Islet of Langerhans (tissue), 1 donor: ENCODE measurements around the gene PIGM.
"Not testable (repeated sequence)": the region's sequence is repeated elsewhere in the genome, so short reads cannot be mapped to it uniquely, and the experiment has no call there.

Source experiments
- FAIRE-seq: peaks from one replicate; lab custom pipeline; 2011; peaks lifted over from hg19 to GRCh38; lab: Jason Lieb, UNC

PIGM gene

GRCh38 chr1:160058087-160058486, 26.3 kb upstream of the PIGM start:
- no peak for FAIRE-seq

DNA sequence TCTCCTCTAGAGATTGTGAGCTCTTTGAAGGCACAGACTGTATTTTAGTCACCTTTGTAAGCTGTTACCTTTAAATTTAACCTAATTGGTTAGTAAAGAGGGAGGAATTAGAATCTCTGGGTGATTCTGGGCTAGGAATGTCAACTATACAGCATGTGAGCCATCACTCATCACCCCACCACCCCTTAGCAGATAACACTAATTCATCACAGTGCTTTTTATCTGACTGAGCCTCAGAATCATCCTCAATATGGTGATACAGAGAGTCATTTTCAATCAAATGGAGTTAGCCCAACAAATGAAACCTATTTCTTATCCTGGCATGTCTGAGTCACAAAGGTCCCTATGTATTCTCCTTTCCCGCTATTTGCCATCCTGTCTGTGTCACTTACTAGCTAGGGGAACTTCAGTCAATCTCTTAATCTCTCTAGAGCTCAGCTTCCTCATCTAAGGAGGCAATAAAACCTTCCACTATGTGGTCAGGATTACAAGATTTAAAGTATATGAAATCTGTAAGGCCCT, 24.9 kb upstream of the PIGM start:
- FAIRE-seq = no peak

DNA sequence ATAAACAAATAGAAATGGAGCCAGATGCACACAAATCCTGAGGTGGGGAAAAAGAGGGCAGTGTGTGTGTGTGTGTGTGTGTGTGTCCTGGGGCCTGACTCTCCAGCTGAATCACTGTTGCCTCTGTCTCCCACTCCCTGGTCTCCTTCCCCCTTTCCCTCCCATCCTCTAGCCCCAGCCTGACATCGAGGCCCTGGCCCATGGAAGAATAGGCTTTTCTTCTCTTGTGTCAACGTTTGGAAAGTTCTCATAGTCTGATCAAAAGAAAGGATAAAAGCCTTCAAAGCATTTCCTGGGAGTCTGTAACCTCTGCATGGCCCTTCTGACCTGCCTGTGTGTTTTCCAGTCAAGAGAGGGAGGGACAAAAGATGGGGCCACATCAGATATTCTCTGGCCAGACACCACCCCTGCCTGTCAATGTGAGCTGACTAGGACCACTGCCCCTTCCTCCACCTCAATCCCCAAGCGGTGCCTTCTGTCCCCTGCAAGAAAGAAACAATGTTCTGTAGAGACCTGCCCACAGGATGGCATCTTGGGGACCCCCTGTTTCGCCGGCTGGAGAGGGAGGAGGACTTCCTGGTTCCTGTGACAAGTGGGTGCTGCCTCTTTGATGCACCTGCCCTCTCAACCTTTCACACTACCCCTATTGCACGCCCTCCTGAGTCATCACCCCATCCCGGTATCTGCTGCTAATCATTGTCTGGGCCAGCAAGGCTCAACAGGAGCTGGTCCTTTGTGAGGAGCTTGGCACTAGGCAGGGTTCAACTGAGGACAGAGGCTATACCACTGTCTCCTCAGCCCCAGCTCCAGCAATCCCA, 22.0 kb upstream of the PIGM start:
- no peak for FAIRE-seq

GRCh38 chr1:160052936-160053335, 21.1 kb upstream of the PIGM start:
- FAIRE-seq = no peak

GRCh38 chr1:160050619-160051018, 18.8 kb upstream of the PIGM start:
- no peak for FAIRE-seq

DNA sequence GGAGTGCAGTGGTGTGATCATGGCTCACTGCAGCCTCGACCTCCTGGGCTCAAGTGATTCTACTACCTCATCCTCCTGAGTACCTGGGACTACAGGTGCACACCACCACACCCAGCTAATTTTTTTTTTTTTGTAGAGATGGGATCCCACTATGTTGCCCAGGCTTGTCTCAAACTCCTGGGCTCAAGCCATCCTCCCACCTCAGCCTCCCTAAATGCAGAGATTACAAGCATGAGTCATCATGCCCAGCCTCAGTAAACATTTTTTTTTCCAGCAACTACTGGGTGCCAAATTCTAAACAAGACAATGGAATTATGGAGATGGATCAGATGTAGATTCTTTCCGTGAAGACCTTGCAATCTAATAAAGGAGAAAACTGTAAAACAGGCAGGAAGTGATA, 18.4 kb upstream of the PIGM start:
- FAIRE-seq = not testable (repeated sequence)

DNA sequence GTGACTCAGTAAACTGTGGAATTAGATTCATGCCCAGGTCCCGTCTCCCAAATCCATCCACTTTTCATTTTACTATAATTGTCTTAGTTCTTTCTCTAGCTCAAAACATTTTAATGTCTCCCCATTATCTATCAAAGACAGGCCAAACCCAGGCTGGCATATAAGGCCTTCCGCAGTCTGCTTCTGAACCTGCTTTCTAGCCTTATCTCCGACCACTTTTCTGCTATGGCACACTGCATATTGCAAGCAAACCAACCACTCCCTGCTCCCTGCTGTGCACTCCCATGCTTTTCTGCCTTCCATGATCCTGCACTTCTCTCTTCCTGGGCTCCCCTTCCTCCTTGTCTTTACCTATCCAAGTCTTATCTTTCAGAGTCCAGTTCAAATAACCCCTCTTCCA, 17.3 kb upstream of the PIGM start:
- FAIRE-seq = no peak

GRCh38 chr1:160048335-160048734, 16.5 kb upstream of the PIGM start:
- FAIRE-seq = no peak

GRCh38 chr1:160047111-160047991, 15.6 kb upstream of the PIGM start:
- FAIRE-seq = no peak

DNA sequence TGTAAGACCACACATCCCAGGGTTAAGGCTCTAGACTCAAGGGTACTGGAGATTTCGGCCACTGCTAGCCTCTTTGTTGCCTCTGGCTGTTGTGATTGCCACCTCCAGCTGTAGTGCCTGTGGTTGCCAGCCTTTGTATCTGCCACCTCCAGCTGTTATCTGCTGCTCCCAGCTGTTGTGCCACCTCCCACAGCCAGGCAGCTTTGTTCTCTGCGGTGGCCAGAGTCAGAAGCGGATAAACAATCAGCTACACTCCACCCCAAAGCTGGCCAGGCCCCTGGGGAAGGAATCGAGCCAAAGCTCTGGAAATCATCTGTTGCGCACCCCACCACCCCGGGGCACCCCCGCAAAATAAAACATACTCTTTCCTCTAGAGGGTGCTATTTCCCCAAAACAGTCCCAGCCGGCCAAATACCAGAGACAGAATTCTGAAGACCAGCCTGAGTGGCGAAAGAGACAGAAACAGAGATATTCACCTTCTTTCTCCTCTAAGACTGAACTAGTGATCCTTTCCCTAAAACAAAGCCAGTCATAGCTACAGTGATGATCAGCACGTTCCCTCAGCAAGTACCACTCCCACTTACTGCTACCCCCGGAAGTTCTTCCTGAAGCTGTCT, 14.8 kb upstream of the PIGM start:
- FAIRE-seq = no peak

GRCh38 chr1:160045653-160046052, 13.9 kb upstream of the PIGM start:
- FAIRE-seq = no peak

DNA sequence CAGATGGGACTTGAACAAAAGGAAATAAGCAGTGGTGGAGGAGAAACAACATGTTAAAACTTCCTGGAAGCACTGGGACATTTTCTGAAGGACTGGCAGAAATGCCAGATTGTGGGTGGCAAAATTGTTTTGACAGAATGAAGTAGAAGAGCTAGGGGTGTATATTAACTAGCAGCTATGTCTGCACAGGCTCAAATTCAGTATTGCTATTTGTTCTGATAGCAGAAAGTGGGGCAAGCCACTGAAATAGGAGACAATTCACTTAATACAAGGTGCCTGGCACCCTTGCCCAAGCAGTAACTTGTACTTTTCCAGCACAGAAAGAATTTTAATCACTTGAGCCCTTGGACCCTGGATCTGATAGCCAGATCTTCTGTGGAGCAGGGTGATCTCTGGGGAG, 11.8 kb upstream of the PIGM start:
- FAIRE-seq = no peak

DNA sequence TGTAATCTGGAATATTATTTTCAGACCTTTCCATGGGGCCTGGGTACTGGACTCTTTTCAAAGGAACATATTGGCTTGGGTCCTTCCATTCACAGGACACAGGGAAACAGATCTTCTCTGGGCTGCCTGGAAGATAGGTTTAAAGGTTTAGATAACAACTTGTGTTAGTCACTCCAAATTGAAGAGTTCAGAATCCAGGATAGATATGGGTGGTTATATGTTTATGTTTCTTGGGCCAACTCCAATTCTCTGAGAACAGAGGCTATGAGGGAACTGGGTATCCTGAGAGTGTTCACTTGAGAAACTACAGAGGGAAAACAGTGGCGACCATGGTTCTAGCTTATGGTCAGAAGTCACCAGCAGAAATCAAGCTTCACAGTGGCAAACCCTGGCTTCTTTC, 8.7 kb upstream of the PIGM start:
- no peak for FAIRE-seq

DNA sequence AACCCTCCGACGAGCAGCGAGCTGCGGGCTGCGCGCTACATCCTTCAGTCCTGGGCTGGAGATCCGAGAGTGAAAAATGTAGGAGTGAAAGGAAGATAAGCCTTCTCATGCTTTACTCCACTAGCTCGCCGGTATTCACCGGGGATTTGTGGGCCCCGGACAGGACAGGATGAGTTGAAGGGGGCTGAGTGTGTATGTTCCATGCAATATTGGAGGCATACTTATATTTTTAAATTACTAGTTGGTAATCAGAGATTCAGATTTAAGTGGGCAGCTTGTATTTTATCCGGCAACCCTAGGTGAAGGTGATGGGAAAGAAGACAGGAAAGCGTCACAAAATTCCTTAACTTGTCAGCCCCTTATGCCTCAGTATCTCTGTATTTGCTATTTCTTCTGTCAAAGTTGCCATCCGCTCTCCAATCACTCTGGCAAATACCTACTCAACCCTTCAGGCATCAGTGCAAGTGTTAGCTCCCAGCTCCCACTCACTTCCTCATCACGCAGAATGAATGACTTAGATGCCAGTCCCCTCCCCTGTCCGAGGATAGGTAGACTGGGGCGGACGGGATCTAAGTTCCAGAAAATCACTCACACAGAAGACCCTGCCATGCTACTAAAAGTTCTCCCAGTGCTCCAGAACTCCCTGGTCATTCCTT, 503 bp upstream of the PIGM start:
- FAIRE-seq = no peak

GRCh38 chr1:160030657-160031364, 979 bp downstream of the PIGM start:
- FAIRE-seq = no peak

DNA sequence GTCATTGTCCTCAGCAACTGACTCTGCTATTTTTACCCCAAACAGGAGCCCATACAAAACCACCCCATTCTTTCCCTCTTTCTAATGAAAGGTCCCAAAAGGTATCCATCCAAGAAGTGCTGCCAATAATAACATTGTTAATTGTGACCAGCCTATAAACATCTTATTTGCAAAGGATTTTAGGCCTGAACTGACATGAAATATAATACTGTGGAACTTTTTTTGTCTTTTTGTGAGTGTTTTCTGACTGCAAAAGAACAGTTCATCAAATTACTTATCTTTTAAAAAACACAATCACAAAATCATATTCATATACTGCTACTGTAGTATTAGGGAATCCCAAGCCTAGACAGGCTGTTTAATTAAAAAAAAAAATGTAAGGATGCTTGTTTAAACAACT, 3.4 kb downstream of the PIGM start:
- no peak for FAIRE-seq

DNA sequence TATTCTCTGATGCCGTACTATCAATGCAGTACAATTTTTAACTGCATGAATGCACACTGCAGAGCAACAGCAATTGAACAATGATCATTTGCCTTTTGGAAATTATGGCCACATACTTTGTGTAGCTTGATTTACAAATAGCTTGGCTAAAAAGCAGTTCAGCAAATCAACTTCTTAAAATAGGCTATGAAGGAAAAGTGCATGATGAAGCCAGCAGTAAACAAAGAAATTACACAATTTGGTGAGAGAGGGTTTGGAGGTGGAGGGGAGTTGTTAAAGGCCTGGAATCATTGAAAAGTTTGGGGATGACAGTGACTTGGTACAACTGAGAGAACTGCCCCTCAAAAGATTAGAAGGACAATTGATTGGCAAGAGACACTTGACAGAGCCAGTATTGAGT, 6.5 kb downstream of the PIGM start:
- no peak for FAIRE-seq

- FAIRE-seq = no peak
Observed at GRCh38 chr1:160024195-160024905, 7.4 kb downstream of the PIGM start.

GRCh38 chr1:160022330-160023310, 9.2 kb downstream of the PIGM start:
- FAIRE-seq = no peak
